ENCODE measurements around the gene NTPCR. TPM values are rescaled to one million over a fixed set of nuclear protein-coding genes. Genes with fewer than 3 reads are reported as not detected.
"Not testable (repeated sequence)": the region's sequence is repeated elsewhere in the genome, so short reads cannot be mapped to it uniquely, and the experiment has no call there.

The NTPCR gene
- total RNA-seq, 1 experiment from 2014 or later = 34.2 TPM

DNA sequence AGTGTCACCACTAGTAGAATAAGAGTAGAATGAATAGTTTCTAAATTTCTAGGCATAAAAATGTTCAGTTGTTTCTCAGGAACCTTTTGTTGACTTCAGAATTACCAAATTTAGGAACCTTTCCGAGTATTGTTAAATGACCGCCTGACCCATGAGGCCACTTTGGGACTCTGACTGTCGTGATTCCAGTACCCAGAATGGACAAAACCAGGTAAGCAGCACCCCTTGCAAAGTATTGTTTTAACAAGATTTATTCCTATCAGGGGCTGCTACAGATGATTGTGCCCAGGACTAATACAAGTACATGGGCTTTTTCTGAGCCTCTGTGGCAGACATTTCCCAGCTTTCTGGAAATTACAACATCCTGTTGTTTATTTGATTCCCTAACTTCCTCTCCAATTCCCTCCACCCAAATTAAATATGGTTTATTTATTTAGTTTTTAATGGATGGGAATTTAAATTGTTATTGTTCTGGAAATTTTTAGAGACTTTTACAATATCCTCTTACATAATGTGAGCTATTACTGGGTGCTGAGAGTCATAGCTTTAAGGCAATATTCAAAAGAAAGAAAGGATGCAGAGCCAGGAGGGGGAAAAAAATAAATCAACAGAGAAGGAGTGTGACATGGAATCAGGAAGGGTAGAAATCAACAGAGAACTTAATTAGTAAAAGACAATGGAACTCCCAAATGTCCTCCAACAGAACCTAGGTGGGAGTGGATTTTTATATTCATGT, 37.4 kb upstream of the NTPCR start (continued):
- TF ChIP-seq SIN3A (IDR thresholded peaks at IDR 0.05; ENCODE audit: low read depth) (no peak), SP1 (IDR thresholded peaks at IDR 0.05; ENCODE audit: low read depth) (no peak)

- H3K9ac ChIP-seq (ENCODE audit: low read length); H2AFZ ChIP-seq (ENCODE audit: low read depth, low read length, poor library complexity, severe bottlenecking); H4K20me1 ChIP-seq (ENCODE audit: insufficient read depth); H3K4me1 ChIP-seq (ENCODE audit: control insufficient read depth in 1 of 2, insufficient read depth in 2 of 2, low read length in 2 of 2); H3K27me3 ChIP-seq (ENCODE audit: insufficient read depth, low read length); H3K27ac ChIP-seq (ENCODE audit: low read depth, low read length); CTCF ChIA-PET; H3K9me2 ChIP-seq (ENCODE audit: insufficient read depth); H3K36me3 ChIP-seq (ENCODE audit: control insufficient read depth in 1 of 2, insufficient read depth in 2 of 2, low read length in 2 of 2); H3K79me2 ChIP-seq (ENCODE audit: insufficient read depth, low read length); H3K4me3 ChIP-seq (replicated peaks in 1 of 2; ENCODE audit: low read depth in 1 of 2, low read length in 2 of 2); H3K9me3 ChIP-seq (ENCODE audit: control insufficient read depth in 1 of 2, insufficient read depth in 1 of 2, low read depth in 1 of 2, low read length in 2 of 2); H3K4me2 ChIP-seq (ENCODE audit: low read length); DNase-seq (ENCODE audit: low read depth, low spot score); intact Hi-C loops (cut with micrococcal nuclease); ATAC-seq; RAD21 ChIA-PET (ENCODE audit: low non-redundant PET in 1 of 2, low total read pairs in 2 of 2, uncharacterized antibody in 2 of 2, unreplicated experiment in 2 of 2); POLR2A ChIA-PET; BruUV-seq (replicated peaks): not testable (repeated sequence)
Observed at GRCh38 chr1:232914271-232914670, 36.1 kb upstream of the NTPCR start.

DNA sequence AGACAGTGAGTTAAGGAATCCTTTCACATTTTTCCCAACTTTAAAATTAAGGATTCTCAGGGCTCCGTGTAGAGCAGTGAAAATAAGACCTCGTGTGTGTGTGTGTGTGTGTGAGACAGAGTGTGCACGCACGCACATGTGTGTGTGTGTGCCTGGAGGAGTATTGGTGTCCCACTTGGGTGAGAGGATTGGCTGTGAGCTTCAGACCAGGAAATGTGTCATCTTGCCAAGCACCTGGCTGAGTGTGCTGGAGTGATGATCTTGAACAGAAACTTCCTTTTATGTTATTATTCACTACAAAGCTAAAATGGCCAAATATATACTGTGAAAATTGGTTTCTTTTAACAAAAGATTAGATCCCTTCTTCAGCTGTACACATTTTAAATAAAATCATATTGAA, 35.2 kb upstream of the NTPCR start:
- intact Hi-C loops (cut with micrococcal nuclease) = no loop called here
- Histone ChIP-seq H3K36me3 (ENCODE audit: control insufficient read depth in 1 of 2, insufficient read depth in 2 of 2, low read length in 2 of 2) (no peaks in the 10 kb centered on the region), H3K4me1 (ENCODE audit: control insufficient read depth in 1 of 2, insufficient read depth in 2 of 2, low read length in 2 of 2) (no peaks in the 10 kb centered on the region), H3K4me3 (replicated peaks in 1 of 2; ENCODE audit: low read depth in 1 of 2, low read length in 2 of 2) (no peak overlapping the region), H4K20me1 (ENCODE audit: insufficient read depth) (no peaks in the 10 kb centered on the region; the same call in 1 of the 2 replicates), H3K9me2 (ENCODE audit: insufficient read depth) (no peaks in the 10 kb centered on the region), H3K9me3 (ENCODE audit: control insufficient read depth in 1 of 2, insufficient read depth in 1 of 2, low read depth in 1 of 2, low read length in 2 of 2) (no peaks in the 10 kb centered on the region), H3K27me3 (ENCODE audit: insufficient read depth, low read length) (0 out of 2 replicates have a peak, but pooled peaks cover 3% of the 10 kb centered on the region), H3K9ac (ENCODE audit: low read length) (no peak overlapping the region), H2AFZ (ENCODE audit: low read depth, low read length, poor library complexity, severe bottlenecking) (no peak overlapping the region), H3K4me2 (ENCODE audit: low read length) (no peak overlapping the region), H3K27ac (ENCODE audit: low read depth, low read length) (no peak overlapping the region), H3K79me2 (ENCODE audit: insufficient read depth, low read length) (no peaks in the 10 kb centered on the region)
- BruUV-seq (replicated peaks) = no TSS peak
- CTCF ChIA-PET = no interaction called here
- RAD21 ChIA-PET (ENCODE audit: low non-redundant PET in 1 of 2, low total read pairs in 2 of 2, uncharacterized antibody in 2 of 2, unreplicated experiment in 2 of 2) = no interaction called here
- DNase-seq (ENCODE audit: low read depth, low spot score) = no peak
- no peak for TF ChIP-seq FOSL1 (IDR thresholded peaks at IDR 0.05; ENCODE audit: low read depth)
- TF ChIP-seq, protein P1, sequence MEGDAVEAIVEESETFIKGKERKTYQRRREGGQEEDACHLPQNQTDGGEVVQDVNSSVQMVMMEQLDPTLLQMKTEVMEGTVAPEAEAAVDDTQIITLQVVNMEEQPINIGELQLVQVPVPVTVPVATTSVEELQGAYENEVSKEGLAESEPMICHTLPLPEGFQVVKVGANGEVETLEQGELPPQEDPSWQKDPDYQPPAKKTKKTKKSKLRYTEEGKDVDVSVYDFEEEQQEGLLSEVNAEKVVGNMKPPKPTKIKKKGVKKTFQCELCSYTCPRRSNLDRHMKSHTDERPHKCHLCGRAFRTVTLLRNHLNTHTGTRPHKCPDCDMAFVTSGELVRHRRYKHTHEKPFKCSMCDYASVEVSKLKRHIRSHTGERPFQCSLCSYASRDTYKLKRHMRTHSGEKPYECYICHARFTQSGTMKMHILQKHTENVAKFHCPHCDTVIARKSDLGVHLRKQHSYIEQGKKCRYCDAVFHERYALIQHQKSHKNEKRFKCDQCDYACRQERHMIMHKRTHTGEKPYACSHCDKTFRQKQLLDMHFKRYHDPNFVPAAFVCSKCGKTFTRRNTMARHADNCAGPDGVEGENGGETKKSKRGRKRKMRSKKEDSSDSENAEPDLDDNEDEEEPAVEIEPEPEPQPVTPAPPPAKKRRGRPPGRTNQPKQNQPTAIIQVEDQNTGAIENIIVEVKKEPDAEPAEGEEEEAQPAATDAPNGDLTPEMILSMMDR (IDR thresholded peaks at IDR 0.05 in 2 of 3, conservative IDR thresholded peaks at IDR 0.05 in 1 of 3; ENCODE audit: borderline replicate concordance in 1 of 3, insufficient read depth in 1 of 3, low read depth in 2 of 3, low read length in 2 of 3) = no peak
- TF ChIP-seq POLR2AphosphoS5 (IDR thresholded peaks at IDR 0.05; ENCODE audit: low read depth, low read length) = no peak
- no peak for TF ChIP-seq CEBPB (IDR thresholded peaks at IDR 0.05; ENCODE audit: low read depth)
- POLR2A ChIA-PET = no interaction called here
- ATAC-seq = no peak

Data from HCT116 (cell line).